Cardiac muscle cell (in vitro differentiated cells and primary cell): ENCODE results near the gene NAALADL1. TPM values are rescaled to one million over a fixed set of nuclear protein-coding genes. Genes with fewer than 3 reads are reported as not detected.

Experiments used
- DNase-seq, 2 donors: peaks; one replicate each; pipeline versions ENCODE4 v3.0.0 to v3.0.0-alpha.2; 2010 to 2017; ENCODE audit warnings: low read depth in 1 of 2, low spot score in 1 of 2
- H3K27ac ChIP-seq: fragments of 200-600 bp; sonication (generic); 2 replicates; pipeline ENCODE4 v1.5.1; 2016
- H3K27me3 ChIP-seq: fragments of 200-600 bp; sonication (generic); 2 replicates; pipeline ENCODE4 v1.6.0; 2016; ENCODE audit warnings: control low read depth
- H3K36me3 ChIP-seq: fragments of 200-600 bp; sonication (generic); 2 replicates; pipeline ENCODE4 v1.5.1; 2016; ENCODE audit warnings: control low read depth
- H3K4me1 ChIP-seq: fragments of 200-600 bp; sonication (generic); 2 replicates; pipeline ENCODE4 v1.8.1; 2017; ENCODE audit warnings: low read depth, mild to moderate bottlenecking, mixed run types
- H3K4me3 ChIP-seq: fragments of 200-600 bp; sonication (generic); 2 replicates; pipeline ENCODE4 v1.5.1; 2016; ENCODE audit warnings: mild to moderate bottlenecking
- H3K9me3 ChIP-seq: fragments of 200-600 bp; sonication (generic); 2 replicates; pipeline ENCODE4 v1.5.1; 2017; ENCODE audit warnings: low read depth, mild to moderate bottlenecking, control low read depth
- polyA plus RNA-seq: library from polyadenylated mRNA; unstranded; fragments of >200 nt; fragmentation: Nextera tagmentation; extraction: Ambion mirVana; gene quantifications from 2 replicates; pipeline ENCODE4 v1.2.1, GENCODE V29; 2016
- total RNA-seq: library from RNA; depleted of rRNA; stranded (reverse); fragments of >200 nt; gene quantifications from 2 replicates; pipeline ENCODE4 v1.2.3, GENCODE V29; 2016
- TF ChIP-seq, protein P1 (sequence below): IDR thresholded peaks from 2 replicates; pipeline ENCODE4 v1.5.1; 2012; ENCODE audit warnings: low read depth, mild to moderate bottlenecking, low read length

The NAALADL1 gene
- total and polyA plus RNA-seq, 2 experiments from 2014 or later = 0.59 to 2.3 TPM

- no peaks in the 10 kb centered on the region for H3K4me1 ChIP-seq
- peak overlapping the region; percentile 84 for H3K4me3 ChIP-seq
- H3K27ac ChIP-seq = peak overlapping the region; percentile 92
- peaks cover 11% of the 10 kb centered on the region for H3K36me3 ChIP-seq
- H3K9me3 ChIP-seq = no peaks in the 10 kb centered on the region
- DNase-seq = no peak
- TF ChIP-seq, protein P1, sequence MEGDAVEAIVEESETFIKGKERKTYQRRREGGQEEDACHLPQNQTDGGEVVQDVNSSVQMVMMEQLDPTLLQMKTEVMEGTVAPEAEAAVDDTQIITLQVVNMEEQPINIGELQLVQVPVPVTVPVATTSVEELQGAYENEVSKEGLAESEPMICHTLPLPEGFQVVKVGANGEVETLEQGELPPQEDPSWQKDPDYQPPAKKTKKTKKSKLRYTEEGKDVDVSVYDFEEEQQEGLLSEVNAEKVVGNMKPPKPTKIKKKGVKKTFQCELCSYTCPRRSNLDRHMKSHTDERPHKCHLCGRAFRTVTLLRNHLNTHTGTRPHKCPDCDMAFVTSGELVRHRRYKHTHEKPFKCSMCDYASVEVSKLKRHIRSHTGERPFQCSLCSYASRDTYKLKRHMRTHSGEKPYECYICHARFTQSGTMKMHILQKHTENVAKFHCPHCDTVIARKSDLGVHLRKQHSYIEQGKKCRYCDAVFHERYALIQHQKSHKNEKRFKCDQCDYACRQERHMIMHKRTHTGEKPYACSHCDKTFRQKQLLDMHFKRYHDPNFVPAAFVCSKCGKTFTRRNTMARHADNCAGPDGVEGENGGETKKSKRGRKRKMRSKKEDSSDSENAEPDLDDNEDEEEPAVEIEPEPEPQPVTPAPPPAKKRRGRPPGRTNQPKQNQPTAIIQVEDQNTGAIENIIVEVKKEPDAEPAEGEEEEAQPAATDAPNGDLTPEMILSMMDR = no peak
- H3K27me3 ChIP-seq = no peaks in the 10 kb centered on the region
These were observed 26.4 kb upstream of the NAALADL1 start for GRCh38 chr11:65084598-65085375.

DNA sequence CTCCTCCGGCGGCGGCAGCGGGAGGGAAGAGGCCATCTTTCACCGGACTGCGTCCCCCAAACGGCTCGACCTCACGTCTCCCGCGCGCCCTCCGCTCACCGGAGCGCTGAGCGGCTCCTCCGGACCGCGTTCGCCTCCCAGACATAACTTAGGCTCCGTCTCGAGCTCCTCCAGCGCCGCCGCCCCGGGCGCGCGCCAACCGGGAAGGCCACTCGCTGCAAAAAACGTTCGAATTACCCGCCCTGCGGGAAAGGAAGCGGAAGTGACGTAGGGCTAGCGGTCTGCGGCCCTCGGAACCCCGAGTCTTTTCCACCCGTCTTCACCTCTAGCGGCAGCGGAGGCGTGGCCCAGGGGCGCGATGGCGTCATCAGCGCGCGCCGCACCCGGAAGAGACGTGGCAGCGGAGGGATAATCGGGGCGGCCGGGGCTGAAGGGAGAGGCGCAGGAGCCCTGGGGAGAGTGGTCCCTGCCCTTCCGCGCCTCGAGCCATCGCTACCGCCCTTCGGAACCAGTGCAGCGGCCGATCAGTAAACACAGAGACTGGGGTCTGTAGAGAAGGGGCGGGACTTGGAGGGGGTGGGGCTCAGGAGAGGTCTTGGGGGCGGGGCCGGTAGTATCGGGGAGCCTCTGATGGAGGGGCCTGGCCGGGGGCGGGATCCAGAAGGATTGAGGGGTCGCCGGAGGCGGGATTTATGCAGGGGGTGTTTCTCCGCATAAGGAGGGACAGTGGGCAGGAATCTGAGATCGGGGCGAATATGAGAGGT, 25.7 kb upstream of the NAALADL1 start, which contains the start of the genes CDCA5 and ZFPL1:
Gene CDCA5, minus strand, starts transcription at position 207 of the 764 bp plus-strand sequence. Its CDS starts 62 bp downstream, at position 145.
Gene ZFPL1, plus strand, starts transcription at position 389 of the 764 bp plus-strand sequence. CDS start 477 bp downstream, outside the sequence.
- Histone ChIP-seq H3K9me3 (no peaks in the 10 kb centered on the region), H3K4me1 (no peaks in the 10 kb centered on the region), H3K4me3 (peak within 1 kb of the TSS; percentile 84), H3K27ac (peak within 1 kb of the TSS; percentile 92), H3K27me3 (no peaks in the 10 kb centered on the region), H3K36me3 (peaks cover 8% of the 10 kb centered on the region)
- TF ChIP-seq, protein P1 = no peak
- DNase-seq = peak; percentile 97

DNA sequence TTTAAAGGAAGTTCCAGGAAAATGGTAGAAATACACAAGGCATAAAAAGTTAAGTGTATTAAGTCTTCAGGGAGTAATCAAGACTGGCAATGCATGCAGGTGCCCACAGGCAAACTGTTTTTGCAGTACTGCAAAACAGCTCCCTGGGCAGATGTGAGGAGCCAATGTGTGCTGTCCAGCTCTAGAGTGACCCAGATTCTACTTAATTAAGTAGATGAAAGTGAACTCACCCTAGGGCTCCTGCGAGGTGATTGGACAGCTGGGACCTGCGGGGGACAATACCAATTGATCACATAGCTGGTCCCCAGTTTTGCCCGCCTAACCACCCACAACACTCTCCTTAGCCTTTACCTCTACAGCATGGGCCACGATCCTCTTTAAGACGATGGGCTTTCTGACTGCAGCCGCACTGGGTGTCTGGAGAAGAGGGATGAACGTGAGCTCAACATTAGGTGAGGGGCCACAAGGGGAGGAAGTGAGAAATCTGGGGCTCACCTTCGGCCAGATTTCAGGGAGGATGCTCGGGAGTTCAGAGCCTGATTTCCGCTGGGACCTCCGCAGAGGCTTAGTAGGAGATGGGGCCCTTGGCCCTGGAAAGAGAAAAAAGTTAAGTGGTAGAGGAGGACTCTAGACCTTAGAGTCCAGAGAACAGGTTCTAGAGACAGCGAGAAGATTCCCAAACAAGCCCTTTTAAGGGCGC, 24.9 kb upstream of the NAALADL1 start:
- TF ChIP-seq, protein P1 = no peak
- DNase-seq = no peak
- peaks cover 8% of the 10 kb centered on the region for H3K36me3 ChIP-seq
- H3K27ac ChIP-seq = peak overlapping the region; percentile 92
- peak overlapping the region; percentile 84 for H3K4me3 ChIP-seq
- no peaks in the 10 kb centered on the region for H3K9me3 ChIP-seq
- no peaks in the 10 kb centered on the region for H3K27me3 ChIP-seq
- no peaks in the 10 kb centered on the region for H3K4me1 ChIP-seq

GRCh38 chr11:65078786-65079342, 20.5 kb upstream of the NAALADL1 start:
- no peak for DNase-seq
- TF ChIP-seq, protein P1 = no peak

GRCh38 chr11:65078151-65078550, 19.8 kb upstream of the NAALADL1 start:
- no peaks in the 10 kb centered on the region for H3K4me1 ChIP-seq
- no peak overlapping the region for H3K4me3 ChIP-seq
- no peaks in the 10 kb centered on the region for H3K36me3 ChIP-seq
- DNase-seq = peak; percentile 40 to 59
- no peaks in the 10 kb centered on the region for H3K9me3 ChIP-seq
- peak overlapping the region; percentile 1 for H3K27ac ChIP-seq
- no peaks in the 10 kb centered on the region for H3K27me3 ChIP-seq
- TF ChIP-seq, protein P1 = peak; percentile 58

More at GRCh38 chr11:65078786-65079342, 20.5 kb upstream of the NAALADL1 start:
- no peaks in the 10 kb centered on the region for H3K4me1 ChIP-seq
- H3K36me3 ChIP-seq = no peaks in the 10 kb centered on the region
- no peaks in the 10 kb centered on the region for H3K27me3 ChIP-seq
- no peaks in the 10 kb centered on the region for H3K9me3 ChIP-seq
- no peak overlapping the region for H3K4me3 ChIP-seq
- H3K27ac ChIP-seq = peak overlapping the region; percentile 1
